RKO (cell line): ENCODE measurements around the gene TMEM115.

ENCODE experiments used
- DNase-seq: peaks from one replicate; pipeline ENCODE4 v3.0.0-alpha.2; 2016; ENCODE audit warnings: low spot score

The TMEM115 gene

GRCh38 chr3:50334339-50335075, 24.8 kb downstream of the TMEM115 start:
- DNase-seq, result no peak

GRCh38 chr3:50333744-50334328, 25.5 kb downstream of the TMEM115 start:
- no peak for DNase-seq

- DNase-seq, result no peak
Observed at GRCh38 chr3:50331364-50331907, 27.9 kb downstream of the TMEM115 start.

- no peak for DNase-seq
Observed at GRCh38 chr3:50330330-50330729, 29.0 kb downstream of the TMEM115 start.

GRCh38 chr3:50327943-50328691, 31.2 kb downstream of the TMEM115 start, which contains the start of gene TUSC2:
TSS of gene TUSC2 (minus strand) at chr3:50328223. CDS start at chr3:50328099, 124 bp downstream.
- peak; percentile 97 for DNase-seq

GRCh38 chr3:50327129-50327528, 32.2 kb downstream of the TMEM115 start:
- no peak for DNase-seq

- no peak for DNase-seq
Observed at GRCh38 chr3:50326182-50326541, 33.2 kb downstream of the TMEM115 start.

- no peak for DNase-seq
Observed at GRCh38 chr3:50325497-50326181, 33.7 kb downstream of the TMEM115 start.

- DNase-seq, result no peak
Observed at GRCh38 chr3:50325113-50325480, 34.2 kb downstream of the TMEM115 start.

- peak; percentile 73 for DNase-seq
Observed at GRCh38 chr3:50324351-50325112, 34.8 kb downstream of the TMEM115 start.

GRCh38 chr3:50323614-50324199, 35.6 kb downstream of the TMEM115 start:
- DNase-seq, result no peak

- DNase-seq, result no peak
Observed at GRCh38 chr3:50323092-50323600, 36.2 kb downstream of the TMEM115 start.

GRCh38 chr3:50322386-50323091, 36.8 kb downstream of the TMEM115 start, which contains the start of gene HYAL2:
TSS of gene HYAL2 (minus strand) at chr3:50322745. CDS start at chr3:50320489, 2,256 bp downstream.
- no peak for DNase-seq

GRCh38 chr3:50322115-50322385, 37.3 kb downstream of the TMEM115 start:
- no peak for DNase-seq

GRCh38 chr3:50321336-50322114, 37.8 kb downstream of the TMEM115 start:
- DNase-seq, result peak; percentile 91

- DNase-seq, result peak; percentile 68
Observed at GRCh38 chr3:50320853-50321335, 38.4 kb downstream of the TMEM115 start.

GRCh38 chr3:50319894-50320625, 39.3 kb downstream of the TMEM115 start:
- DNase-seq, result no peak

GRCh38 chr3:50319181-50319893, 40.0 kb downstream of the TMEM115 start:
- DNase-seq, result no peak
